Measurements from ENCODE around the gene EOMES.

The EOMES gene

DNA sequence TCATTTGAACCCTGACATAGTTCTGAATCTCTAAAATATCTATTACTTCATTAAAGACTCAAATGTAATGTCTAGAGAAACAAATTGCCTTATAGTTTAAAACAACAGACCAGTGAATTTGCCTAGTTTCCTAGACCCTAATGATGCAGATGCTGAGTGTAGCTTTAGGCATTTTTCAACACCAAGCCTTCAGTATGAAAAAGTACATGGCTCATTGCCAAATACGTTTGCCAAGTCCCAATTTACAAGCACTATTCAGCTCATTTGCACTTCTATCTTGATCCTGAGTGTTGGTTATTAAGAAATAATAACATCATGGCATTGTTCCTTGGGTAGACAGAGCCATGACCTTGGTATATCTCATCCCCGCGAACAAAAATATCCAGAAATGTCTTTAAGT lies 46.8 kb downstream of the EOMES start:
- H3K4me3 ChIP-seq (ENCODE audit: low read length), result no peak overlapping the region
- H3K27me3 ChIP-seq (ENCODE audit: control insufficient read depth, insufficient read depth, low read length), result no peaks in the 10 kb centered on the region
- H3K27ac ChIP-seq (ENCODE audit: low read length), result no peak overlapping the region
- H3K9me3 ChIP-seq (ENCODE audit: control insufficient read depth, low read depth, low read length), result no peaks in the 10 kb centered on the region
- H3K9ac ChIP-seq (ENCODE audit: low read length), result no peak overlapping the region
- no peaks in the 10 kb centered on the region for H3K4me1 ChIP-seq (ENCODE audit: control insufficient read depth, low read depth, low read length)
- H3K36me3 ChIP-seq (ENCODE audit: control insufficient read depth, low read depth, low read length), result no peaks in the 10 kb centered on the region

GRCh38 chr3:27673701-27674100 lies 48.4 kb downstream of the EOMES start:
- Histone ChIP-seq H3K9ac (ENCODE audit: low read length) (no peak overlapping the region), H3K27me3 (ENCODE audit: control insufficient read depth, insufficient read depth, low read length) (no peaks in the 10 kb centered on the region), H3K36me3 (ENCODE audit: control insufficient read depth, low read depth, low read length) (no peaks in the 10 kb centered on the region), H3K4me1 (ENCODE audit: control insufficient read depth, low read depth, low read length) (no peaks in the 10 kb centered on the region), H3K4me3 (ENCODE audit: low read length) (no peak overlapping the region), H3K27ac (ENCODE audit: low read length) (no peak overlapping the region), H3K9me3 (ENCODE audit: control insufficient read depth, low read depth, low read length) (no peaks in the 10 kb centered on the region)

DNA sequence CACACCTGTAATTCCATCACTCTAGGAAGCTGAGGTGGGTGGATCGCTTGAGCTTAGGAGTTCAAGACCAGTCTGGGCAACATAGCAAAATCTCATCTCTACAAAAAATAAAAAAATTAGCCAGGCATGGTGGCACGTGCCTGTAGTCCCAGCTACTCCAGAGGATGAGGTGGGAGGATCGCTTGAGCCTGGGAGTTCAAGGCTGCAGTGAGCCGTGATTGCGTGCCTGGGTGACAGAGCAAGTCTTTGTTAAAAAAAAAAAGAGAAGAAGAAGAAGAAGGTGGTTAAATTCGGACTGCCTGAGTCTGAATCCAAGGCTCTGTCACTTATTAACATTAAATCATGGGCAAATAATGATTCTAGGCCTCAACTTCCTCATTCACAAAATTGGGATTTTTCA lies 51.0 kb downstream of the EOMES start:
- H3K36me3 ChIP-seq (ENCODE audit: control insufficient read depth, low read depth, low read length), result no peaks in the 10 kb centered on the region
- no peaks in the 10 kb centered on the region for H3K27me3 ChIP-seq (ENCODE audit: control insufficient read depth, insufficient read depth, low read length)
- H3K27ac ChIP-seq (ENCODE audit: low read length), result no peak overlapping the region
- H3K9ac ChIP-seq (ENCODE audit: low read length), result no peak overlapping the region
- H3K9me3 ChIP-seq (ENCODE audit: control insufficient read depth, low read depth, low read length), result no peaks in the 10 kb centered on the region
- no peak overlapping the region for H3K4me3 ChIP-seq (ENCODE audit: low read length)
- peaks cover 19% of the 10 kb centered on the region for H3K4me1 ChIP-seq (ENCODE audit: control insufficient read depth, low read depth, low read length)

DNA sequence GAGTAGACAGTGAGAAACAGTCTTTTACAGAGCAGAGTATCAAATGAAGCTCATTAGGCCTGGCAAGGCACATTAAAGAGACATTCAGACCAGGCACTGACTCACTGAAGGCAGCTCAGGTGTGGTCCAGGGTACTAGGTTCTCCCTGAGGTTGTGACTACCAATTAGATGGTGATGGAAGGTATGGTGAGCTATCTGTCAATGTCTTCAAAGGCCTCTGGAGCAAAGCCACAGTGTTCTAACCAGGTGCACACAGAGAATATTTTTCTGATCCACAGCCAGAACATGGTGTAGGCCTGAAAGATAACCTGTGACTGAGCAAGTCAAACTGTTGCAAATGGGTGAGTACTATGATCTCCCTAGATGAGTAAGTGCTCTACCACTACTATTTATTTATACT lies 51.5 kb downstream of the EOMES start:
- peaks cover 20% of the 10 kb centered on the region for H3K4me1 ChIP-seq (ENCODE audit: control insufficient read depth, low read depth, low read length)
- no peak overlapping the region for H3K27ac ChIP-seq (ENCODE audit: low read length)
- no peak overlapping the region for H3K9ac ChIP-seq (ENCODE audit: low read length)
- H3K27me3 ChIP-seq (ENCODE audit: control insufficient read depth, insufficient read depth, low read length), result no peaks in the 10 kb centered on the region
- no peak overlapping the region for H3K4me3 ChIP-seq (ENCODE audit: low read length)
- H3K9me3 ChIP-seq (ENCODE audit: control insufficient read depth, low read depth, low read length), result no peaks in the 10 kb centered on the region
- H3K36me3 ChIP-seq (ENCODE audit: control insufficient read depth, low read depth, low read length), result no peaks in the 10 kb centered on the region

DNA sequence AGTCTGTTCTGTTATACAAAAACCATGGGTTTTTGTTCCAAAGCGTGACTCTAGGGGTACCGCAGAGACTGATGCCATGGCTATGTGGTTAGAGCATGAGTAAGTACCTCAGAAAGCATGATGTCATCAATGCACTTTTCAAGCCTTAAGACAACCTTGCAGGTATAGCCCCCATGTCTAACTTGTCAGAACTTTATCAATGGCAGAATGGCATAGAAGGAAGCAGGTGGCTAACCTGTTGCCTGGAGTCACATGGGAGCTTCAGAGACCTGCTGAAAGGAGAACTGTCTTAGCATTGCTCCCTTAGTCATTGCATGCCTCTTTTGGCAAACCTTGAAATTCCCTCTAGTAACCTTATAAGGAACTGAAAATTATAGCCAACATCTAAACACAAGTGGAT lies 52.5 kb downstream of the EOMES start:
- Histone ChIP-seq H3K36me3 (ENCODE audit: control insufficient read depth, low read depth, low read length) (no peaks in the 10 kb centered on the region), H3K9ac (ENCODE audit: low read length) (no peak overlapping the region), H3K27ac (ENCODE audit: low read length) (no peak overlapping the region), H3K4me1 (ENCODE audit: control insufficient read depth, low read depth, low read length) (peaks cover 20% of the 10 kb centered on the region), H3K4me3 (ENCODE audit: low read length) (no peak overlapping the region), H3K9me3 (ENCODE audit: control insufficient read depth, low read depth, low read length) (no peaks in the 10 kb centered on the region), H3K27me3 (ENCODE audit: control insufficient read depth, insufficient read depth, low read length) (no peaks in the 10 kb centered on the region)

DNA sequence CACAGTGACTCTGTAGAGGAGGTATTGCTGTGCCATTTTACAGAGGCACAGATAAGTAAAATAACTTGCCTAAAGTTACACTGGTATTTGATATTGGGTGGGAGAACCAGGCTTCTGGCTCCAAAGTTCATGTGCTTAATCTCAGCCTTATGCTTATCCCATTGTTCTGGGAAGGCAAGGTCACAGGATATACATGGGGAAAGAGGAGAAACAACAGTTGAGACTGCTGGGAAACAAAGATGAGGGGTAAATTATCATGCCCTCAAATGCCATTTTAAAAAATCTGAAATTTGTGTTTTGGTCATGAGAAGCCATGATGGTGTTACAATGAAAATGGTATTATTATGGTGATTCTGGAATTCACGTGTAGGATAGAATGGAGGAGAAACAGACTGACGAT lies 54.4 kb downstream of the EOMES start:
- no peaks in the 10 kb centered on the region for H3K36me3 ChIP-seq (ENCODE audit: control insufficient read depth, low read depth, low read length)
- no peak overlapping the region for H3K9ac ChIP-seq (ENCODE audit: low read length)
- no peak overlapping the region for H3K27ac ChIP-seq (ENCODE audit: low read length)
- no peaks in the 10 kb centered on the region for H3K27me3 ChIP-seq (ENCODE audit: control insufficient read depth, insufficient read depth, low read length)
- no peaks in the 10 kb centered on the region for H3K9me3 ChIP-seq (ENCODE audit: control insufficient read depth, low read depth, low read length)
- no peak overlapping the region for H3K4me3 ChIP-seq (ENCODE audit: low read length)
- H3K4me1 ChIP-seq (ENCODE audit: control insufficient read depth, low read depth, low read length), result peaks cover 20% of the 10 kb centered on the region

DNA sequence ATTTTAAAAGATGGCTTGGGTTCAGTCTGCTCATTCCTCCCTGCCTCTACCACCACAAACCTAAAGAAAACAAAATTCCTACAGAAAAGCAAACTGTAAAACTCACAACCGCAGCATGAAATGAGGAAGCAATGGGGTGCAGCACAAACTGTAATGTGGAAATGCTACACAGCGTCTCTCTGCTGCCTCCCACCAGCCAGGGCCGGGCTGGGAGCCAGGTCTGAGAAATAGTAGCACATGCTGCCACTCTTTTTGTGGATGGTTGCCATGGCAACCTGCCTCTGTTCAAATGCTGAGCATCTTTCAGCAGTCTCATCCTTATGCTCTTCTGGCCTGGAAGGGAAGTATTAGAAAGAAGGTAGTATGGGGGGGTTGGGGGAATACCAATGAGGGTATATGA lies 55.4 kb downstream of the EOMES start:
- peak overlapping the region; percentile 78 for H3K27ac ChIP-seq (ENCODE audit: low read length)
- H3K4me3 ChIP-seq (ENCODE audit: low read length), result peak overlapping the region; percentile 31
- peaks cover 20% of the 10 kb centered on the region for H3K4me1 ChIP-seq (ENCODE audit: control insufficient read depth, low read depth, low read length)
- no peaks in the 10 kb centered on the region for H3K27me3 ChIP-seq (ENCODE audit: control insufficient read depth, insufficient read depth, low read length)
- H3K9me3 ChIP-seq (ENCODE audit: control insufficient read depth, low read depth, low read length), result no peaks in the 10 kb centered on the region
- no peaks in the 10 kb centered on the region for H3K36me3 ChIP-seq (ENCODE audit: control insufficient read depth, low read depth, low read length)
- H3K9ac ChIP-seq (ENCODE audit: low read length), result peak overlapping the region; percentile 37

GRCh38 chr3:27666272-27666671 lies 55.9 kb downstream of the EOMES start:
- Histone ChIP-seq H3K4me3 (ENCODE audit: low read length) (peak overlapping the region; percentile 31), H3K9me3 (ENCODE audit: control insufficient read depth, low read depth, low read length) (no peaks in the 10 kb centered on the region), H3K27me3 (ENCODE audit: control insufficient read depth, insufficient read depth, low read length) (no peaks in the 10 kb centered on the region), H3K27ac (ENCODE audit: low read length) (peak overlapping the region; percentile 78), H3K4me1 (ENCODE audit: control insufficient read depth, low read depth, low read length) (peaks cover 20% of the 10 kb centered on the region), H3K36me3 (ENCODE audit: control insufficient read depth, low read depth, low read length) (no peaks in the 10 kb centered on the region), H3K9ac (ENCODE audit: low read length) (peak overlapping the region; percentile 37)
